Measurements from ENCODE around the gene LCNL1. TPM values are rescaled to one million over a fixed set of nuclear protein-coding genes. Genes with fewer than 3 reads are reported as not detected.

LCNL1 gene
- total RNA-seq, 1 experiment from 2014 or later = not detected

DNA sequence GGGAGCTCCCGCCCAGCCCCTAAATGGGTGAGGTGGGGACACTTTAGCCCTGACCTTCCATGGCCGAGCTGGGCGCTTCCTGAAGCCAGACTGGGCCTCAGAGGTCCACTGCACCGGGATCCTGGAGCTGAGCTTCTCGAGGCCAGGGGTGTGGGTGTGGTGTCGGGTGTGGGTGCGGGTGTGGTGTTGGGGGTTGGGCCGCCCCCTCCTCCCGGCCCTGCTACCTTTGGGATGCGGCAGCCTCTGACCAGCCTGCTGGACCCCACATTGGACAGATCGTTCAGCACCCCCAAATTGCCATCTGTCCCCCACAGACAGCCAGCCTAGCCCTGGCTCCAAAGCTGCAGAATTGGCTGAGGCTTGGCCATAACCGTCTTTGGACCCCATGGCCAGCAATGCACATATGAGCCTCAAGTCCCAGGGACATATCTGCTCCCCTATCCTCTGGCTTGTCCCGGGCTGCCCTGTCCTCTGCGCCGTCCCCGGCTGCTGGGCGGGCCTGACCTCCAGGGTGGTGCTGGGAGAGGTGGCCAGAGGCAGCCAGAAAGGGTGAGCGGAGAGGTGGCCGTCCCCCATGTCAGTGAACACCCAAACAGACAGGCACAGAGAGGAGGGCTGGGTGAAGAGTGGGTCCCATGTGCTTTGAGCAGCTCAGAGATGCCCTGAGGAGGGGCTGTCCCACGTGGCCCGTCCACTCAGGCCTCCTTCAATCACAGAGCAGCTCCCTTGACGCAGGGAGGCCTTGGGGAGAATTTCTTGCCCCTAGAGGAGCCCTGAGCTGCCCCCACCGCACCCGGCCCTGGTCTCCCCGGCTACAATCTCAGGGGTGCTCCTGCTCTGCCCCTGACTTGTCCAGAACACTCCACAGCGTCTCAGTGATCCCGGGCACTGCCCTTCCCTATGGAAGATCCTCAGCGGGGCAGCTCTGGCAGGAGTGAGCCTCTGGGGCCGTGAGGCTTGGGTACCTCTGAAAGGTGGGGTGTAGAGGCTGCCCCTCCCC is 8.9 kb upstream of the LCNL1 start:
- no peak for DNase-seq (ENCODE audit: low spot score)

DNA sequence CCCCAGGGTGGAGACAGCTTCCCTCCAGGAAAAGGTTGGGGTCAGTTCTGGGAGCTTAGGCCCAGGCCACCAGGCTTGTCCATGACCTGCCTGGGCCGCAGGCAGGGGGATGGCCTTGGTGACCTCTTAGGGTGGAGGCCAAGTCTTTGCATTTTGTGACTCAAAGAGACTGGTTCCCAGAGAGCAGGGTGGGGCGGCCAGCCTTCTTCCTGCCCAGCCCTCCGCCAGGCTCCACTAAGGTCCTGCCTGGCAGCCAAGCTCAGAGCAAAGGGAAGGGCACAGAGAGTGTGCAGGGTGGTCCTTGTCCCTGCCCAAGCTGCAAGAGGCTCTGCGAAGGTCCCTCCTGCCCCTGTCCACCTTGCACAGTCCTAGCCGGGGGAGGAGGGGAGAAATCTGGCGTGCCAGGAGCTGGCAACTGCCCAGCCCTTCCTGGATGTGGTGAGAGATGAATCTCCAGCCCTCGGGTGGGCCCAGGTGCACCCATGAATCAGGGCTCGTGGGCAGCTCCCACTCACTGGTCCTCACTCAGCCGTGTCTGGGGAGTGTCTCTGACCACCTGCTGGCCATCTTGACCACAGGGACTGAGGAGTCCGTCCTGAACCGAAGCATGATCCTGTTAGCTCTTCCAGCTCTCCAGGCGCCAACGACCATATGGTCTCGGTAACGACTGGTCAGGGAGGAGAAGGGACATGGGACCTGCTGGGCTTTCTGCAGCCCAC is 7.8 kb upstream of the LCNL1 start:
- no peak for DNase-seq (ENCODE audit: low spot score)

DNA sequence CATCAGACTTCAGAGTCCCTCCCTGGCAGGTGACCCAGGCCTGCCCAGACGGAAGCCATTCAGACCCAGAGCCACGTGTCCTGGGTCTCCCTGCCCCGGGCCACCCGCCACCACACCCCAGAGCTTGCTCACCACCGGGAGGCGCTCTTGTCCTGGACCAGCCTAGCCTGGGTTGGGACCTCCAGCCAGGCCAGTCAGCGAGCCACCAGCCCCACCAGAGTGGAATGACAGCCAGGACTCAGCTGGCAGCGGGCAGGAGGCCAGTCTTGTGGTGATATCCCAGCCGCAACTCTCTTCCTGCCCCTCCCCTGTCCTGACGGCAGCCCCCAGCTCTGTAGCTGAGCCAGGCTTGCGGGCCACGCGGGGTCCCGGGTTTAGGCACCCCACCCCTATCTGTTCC is 7.1 kb upstream of the LCNL1 start:
- DNase-seq (ENCODE audit: low spot score) = no peak

DNA sequence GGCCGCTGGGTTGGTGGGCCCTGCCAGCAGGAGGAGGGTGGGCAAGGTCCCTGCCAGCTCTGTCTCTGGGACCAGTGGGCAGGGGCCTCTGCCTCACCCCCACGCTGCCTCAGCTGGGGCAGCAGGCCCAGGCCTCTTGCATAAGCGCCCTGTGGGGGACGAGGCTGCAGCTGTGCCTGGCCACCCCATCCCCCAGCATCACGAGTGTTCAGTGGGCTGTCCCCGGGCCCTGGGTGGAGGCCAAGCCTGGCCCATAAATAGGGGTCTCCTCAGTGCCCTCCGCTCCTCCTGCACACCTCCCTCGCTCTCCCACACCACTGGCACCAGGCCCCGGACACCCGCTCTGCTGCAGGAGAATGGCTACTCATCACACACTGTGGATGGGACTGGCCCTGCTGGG is 5.6 kb upstream of the LCNL1 start, which contains the start of gene PTGDS:
PTGDS (plus strand) TSS at position 282 of the 400 bp plus-strand sequence; CDS start at position 357, 75 bp downstream.
- DNase-seq (ENCODE audit: low spot score) = no peak

DNA sequence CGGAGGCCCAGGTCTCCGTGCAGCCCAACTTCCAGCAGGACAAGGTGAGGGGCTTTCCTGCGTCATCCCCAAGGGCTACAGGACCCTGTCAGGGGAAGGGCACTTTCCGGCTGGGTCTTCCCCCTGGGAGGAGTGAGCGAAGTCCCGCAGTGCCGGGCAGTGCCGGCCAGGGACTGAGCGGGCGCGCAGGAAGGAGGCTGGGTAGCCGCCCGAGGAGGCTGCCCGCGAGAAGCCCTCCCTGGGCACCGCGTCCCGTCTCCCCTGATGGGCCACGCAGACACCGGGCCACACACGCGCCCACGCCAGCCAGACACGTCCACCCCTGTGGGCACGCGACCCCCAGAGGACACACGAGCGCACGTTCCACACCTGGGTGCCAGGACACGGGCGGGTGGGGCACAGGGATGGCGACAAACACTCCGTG is 5.1 kb upstream of the LCNL1 start:
- DNase-seq (ENCODE audit: low spot score) = no peak

DNA sequence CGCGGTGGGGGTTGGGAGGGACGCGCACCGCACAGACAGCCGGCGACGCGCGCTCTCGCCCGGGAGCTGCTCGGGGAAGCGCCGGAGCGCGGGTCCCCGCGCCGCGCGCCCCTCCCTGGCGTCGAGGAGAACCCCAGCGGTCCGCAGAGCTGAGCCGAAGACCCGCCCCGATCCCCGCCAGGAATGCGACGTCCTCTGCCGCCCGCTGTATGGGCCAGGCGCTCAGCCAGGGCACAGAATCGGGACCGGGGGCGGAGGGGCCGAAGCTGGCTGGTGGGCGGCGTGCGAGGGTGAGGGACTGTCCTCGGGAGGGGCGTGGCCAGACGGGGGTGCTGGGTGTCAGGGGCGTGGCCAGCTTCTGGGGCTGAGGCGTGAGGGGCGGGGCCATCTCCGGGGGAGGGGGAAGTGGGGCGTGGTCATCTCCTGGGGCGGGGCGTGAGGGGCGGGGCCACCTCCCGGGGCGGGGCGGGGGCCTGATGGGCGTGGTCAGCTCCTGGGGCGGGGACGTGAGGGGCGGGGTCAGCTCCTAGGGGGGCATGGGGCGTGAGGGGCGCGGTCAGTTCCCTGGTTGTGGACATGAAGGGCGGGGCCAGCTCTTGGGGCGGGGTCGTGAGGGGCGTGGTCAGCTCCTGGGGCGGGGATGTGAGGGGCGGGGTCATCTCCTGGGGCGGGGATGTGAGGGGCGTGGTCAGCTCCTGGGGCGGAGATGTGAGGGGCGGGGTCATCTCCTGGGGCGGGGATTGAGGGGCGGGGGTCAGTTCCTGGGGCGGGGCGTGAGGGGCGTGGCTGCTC is 4.5 kb upstream of the LCNL1 start:
- DNase-seq (ENCODE audit: low spot score) = no peak

DNA sequence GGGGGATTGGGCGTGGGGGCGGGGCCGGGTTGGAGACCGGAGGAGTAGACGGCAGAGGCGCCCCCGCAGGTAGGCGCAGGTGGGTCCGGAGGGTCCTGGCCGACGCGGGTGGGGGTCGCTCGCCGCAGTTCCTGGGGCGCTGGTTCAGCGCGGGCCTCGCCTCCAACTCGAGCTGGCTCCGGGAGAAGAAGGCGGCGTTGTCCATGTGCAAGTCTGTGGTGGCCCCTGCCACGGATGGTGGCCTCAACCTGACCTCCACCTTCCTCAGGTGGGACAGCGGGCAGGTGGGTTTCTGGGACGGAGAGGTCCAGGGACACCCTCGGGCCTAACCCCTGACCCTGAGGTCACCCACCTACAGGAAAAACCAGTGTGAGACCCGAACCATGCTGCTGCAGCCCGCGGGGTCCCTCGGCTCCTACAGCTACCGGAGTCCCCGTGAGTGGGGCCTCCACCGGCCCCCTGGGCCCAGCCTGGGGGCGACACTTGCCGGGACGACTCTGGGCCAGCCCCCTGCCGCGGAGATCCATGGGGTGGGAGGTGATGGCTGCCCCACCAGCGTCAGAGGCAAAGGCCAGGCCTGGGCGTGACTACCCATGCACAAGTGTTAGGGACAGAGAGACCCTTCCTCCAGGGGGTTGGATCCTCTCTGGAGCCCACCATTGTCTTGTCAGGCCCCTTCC is 3.8 kb upstream of the LCNL1 start:
- no peak for DNase-seq (ENCODE audit: low spot score)

DNA sequence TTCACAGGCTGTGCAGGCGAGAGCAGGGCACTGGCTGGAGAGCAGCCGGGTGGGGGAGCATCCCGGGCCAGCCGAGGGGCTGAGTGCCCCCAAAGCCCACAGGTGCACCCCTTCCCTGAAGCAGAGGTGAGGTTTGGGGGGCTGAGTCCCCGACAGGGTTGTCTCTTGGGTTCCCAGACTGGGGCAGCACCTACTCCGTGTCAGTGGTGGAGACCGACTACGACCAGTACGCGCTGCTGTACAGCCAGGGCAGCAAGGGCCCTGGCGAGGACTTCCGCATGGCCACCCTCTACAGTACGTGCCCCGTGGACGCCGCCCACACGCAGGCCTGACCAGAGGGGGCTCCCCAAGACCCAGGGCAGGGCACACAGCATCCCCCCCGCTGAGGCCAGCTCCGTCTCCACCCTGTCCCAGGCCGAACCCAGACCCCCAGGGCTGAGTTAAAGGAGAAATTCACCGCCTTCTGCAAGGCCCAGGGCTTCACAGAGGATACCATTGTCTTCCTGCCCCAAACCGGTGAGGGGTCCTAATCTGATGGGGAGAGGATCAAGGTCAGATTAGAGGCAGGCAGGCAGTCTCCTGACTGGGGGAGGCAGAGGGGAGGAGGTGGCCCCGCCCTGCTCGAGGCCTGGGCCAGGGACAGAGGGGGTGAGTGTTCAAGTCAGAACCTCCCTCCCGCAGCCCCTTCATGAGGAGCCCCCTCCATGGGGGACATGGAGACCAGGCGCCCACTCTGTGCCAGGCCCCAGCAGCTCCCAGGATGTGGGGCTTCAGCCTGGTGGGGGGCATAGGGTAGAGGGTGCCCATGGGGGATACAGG is 2.8 kb upstream of the LCNL1 start:
- DNase-seq (ENCODE audit: low spot score) = no peak

DNA sequence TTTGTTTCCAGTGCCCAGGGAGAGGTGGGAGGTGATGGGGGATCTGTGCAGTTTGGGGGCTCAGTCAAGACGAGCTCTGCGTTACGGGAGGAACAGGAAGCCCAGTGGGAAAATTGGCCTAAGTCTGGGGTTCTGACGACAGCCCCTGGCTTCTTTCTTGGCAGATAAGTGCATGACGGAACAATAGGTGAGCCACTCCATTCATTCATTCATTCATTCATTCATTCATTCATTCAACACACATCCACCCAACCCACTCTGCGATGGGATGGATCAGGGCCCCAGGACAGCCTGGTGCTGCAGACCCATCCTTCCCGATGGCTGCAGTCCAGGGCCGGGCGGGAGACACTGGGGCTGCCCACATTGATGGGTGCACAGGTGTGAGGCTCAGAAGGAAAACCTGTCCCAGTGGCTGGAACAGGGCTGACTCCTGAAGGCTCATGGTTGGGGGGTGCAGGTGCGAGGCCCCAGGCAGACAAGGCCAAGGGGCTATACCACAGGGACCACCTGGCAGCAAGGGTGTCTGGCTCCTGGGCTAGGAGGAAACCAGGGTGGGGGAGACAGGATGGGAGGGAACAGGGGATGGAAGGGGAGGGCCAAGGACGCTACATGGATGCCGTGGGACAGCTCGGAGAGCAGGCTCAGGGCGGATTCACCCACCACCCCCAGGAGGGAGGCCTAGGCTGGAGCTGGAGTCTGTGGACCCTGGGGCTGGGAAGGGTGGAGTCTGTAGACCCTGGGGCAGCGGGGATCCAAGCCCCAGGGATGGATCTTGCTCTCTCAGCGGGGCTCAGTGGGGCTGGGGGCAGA is 1.9 kb upstream of the LCNL1 start:
- DNase-seq (ENCODE audit: low spot score) = no peak

DNA sequence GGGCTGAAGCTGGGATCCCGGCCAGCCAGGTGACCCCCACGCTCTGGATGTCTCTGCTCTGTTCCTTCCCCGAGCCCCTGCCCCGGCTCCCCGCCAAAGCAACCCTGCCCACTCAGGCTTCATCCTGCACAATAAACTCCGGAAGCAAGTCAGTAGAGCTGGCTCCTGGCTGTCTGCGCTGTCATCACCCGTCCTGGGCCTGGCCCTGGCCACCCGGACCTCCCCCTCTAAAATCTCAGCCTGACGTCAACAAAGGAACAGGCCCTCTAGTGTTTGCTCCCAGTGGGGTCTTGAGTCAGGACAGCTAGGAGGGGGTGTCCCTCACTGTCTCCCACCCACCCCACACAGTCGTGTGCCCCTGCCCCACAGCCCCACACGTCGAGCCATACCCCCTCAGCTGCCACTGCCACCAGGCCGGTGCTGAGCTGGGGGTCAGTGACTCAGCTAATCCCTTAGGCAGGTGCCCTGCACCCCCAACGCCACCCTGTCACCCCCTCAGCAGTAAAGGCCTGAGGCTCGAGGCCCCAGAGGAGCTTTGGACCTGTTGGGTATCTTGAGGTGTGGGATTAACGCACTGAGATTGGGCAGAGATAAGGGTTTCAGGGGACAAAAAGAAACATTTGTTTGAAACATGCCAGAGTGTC is 1.1 kb upstream of the LCNL1 start:
- no peak for DNase-seq (ENCODE audit: low spot score)

DNA sequence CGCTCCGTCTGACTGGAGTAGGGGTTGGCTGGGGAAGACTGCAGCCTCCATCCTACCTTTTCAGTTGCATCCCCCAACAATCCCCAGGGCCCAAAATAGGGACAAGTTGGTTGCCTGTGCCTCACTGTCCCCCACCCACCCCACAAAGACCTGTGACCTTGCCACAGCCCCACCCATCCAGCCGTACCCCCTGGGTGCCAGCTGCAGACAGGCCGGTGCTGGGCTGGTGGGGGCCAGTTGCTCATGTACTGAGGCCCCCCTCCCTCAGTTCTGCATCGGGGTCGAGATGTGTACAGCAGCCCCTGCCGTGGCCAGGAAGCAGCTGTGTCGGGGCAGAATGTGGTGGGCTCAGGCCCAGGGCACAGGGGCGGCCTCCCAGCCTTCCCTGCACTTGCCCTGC is 374 bp downstream of the LCNL1 start:
- no peak for DNase-seq (ENCODE audit: low spot score)

DNA sequence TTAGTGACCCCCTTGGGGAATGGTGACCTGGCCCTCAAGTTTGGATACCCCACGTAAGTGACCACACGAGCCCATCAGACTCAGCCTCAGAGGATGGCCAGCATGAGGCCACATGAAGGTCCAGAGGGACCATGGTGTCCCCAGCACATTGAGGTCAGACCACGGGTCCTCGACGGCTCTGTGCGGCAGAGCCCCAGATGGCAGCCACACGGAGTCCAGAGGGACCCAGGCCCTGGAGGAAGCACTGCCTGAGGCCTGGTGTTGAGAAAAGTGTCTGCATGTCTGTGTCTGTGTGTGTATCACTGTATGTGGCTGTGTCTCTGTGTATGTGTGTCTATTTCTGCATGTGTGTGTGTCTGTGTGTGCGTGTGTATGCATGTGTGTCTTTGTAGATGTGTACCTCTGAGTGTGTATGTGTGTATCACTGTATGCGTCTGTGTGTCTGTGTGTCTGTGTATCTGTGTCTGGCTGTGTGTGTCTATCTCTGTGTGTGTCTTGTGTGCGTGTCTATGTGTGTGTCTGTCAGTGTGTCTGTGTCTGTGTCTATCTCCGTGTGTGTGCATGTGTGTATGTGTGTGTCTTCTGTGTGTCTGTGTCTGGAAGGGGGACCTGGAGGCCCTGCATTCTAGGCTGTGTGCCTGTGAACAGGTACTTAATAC is 992 bp downstream of the LCNL1 start:
- no peak for DNase-seq (ENCODE audit: low spot score)

DNA sequence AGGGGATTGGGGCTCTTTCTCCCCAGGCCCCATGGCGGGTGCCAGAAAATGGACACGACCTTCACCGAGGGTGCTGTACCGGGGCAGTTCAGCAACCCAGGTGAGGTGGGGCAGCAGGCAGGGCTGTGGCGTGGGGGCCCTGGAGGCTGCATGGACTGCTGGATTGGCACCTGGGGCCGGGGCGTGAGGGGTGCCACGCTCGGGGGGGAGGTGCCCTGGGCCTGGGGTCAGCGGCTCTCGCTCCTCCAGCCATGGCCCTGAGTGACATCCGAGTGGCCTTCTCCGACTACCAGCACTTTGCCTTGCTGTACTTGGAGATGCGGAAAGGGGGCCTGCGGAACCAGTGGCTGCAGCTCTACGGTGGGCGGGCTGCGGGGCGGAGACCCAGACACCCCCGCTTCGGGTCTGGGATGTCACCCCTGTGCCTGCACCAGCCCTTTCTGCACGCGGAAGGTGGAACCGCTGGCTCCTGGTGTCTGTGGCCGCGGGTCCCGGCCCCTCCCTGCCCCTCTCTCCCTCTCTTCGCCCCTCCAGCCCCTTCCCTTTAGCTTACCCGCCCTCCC is 1.8 kb downstream of the LCNL1 start:
- no peak for DNase-seq (ENCODE audit: low spot score)

DNA sequence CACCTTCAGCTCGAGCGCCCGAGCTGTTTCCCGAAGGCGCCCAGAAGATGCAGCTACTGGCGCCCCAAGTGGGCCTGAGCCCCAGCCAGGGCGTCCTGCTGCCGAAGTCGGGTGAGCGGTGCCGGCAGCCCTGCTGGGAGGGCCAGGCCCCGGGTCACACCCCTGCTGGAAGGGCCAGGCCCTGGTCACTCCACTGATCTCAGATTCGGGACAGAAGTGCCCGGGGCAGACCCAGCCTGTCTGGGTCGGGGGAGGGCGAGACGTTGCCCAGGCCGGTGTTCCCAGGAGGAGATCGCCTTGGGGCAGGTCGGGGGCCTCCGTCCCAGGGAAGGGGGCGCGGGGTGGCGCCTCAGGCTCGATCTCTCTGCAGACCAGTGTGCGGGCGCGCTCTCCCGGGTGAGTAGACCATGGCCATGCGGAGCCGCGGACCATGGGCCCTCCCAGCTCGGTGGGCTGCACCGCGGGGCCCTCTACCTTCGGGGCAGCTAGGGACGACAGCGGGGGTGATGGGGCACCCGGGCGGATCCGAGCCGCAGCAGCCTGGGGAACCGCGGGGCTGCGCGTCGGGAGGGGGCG is 2.3 kb downstream of the LCNL1 start:
- DNase-seq (ENCODE audit: low spot score) = no peak

DNA sequence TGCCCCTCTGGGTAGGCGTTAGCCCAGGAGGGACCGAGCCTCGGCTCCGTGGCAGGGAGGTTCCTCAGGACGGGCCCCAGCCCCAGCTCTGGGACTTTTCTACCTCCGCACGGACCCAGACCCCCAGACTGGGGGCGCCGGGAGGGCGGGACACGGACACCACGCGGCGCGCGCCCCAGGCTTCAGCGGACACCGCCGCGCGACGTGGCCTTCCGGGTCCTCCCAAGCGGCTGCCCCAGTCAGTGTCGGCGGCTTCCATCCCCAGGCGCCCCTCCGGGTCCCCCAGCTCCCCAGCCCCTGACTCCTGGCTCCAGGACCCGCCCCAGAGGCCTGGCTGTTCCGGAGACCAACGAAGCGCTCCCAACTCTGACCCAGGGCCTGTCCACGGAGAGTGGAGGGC is 3.1 kb downstream of the LCNL1 start:
- DNase-seq (ENCODE audit: low spot score) = no peak

DNA sequence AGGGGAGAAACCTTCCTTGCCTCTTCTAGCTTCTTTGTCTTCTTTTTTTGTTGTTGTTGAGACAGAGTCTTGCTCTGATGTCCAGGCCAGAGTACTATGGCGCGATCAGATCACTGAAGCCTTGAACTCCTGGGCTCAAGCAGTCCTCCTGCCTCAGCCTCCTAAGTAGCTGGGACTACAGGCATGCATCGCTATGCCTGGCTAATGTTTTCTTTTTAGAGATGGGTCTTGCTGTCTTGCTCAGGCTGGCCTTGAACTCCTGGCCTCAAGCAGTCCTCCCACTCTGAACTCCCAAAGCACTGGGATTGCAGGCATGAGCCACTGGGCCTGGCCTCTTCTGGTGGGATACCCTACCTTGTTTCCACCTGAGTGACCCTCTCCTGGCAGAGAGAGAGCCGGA is 6.1 kb downstream of the LCNL1 start:
- no peak for DNase-seq (ENCODE audit: low spot score)

DNA sequence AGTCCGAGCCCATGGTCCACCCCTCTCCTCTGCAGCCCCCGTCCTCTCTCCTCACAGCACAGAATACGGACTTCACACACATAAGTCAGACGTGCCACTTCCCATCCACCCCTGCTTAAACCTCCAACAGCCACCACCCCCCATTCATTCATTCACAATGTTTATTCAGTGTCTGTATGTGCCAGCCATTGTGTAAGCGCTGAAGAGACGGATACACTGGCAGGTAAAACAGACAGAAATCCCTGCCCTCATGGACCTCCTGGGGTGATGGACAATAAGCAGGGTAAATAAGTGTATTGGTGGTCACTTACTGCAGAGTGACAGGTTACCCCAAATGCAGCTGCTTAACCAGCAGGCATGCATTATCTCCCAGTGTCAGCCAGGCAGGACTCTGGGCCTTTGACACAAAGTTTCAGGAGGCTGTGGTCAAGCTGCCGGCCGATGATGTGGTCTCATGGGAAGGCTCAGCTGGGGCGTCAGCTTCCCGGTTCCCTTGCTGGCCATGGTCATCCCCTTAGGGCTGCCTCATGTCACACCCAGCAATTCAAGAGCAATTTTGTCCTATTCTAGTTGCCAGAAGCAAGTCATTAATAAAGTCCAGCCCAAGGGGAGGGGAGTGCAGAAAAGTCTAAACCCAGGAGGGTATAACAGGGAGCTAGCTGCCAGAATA is 7.6 kb downstream of the LCNL1 start:
- DNase-seq (ENCODE audit: low spot score) = no peak
